OCI-LY7 (cell line): ENCODE measurements around the gene PHKB. TPM values are rescaled to one million over a fixed set of nuclear protein-coding genes. Genes with fewer than 3 reads are reported as not detected.
A peak's percentile ranks its signal among the peaks of the same experiment; 100 is the strongest.

ENCODE experiments used
- BruUV-seq: library from RNA; stranded (reverse); fragments of 400-500 nt; replicated peaks from 2 replicates; lab custom pipeline; 2021; lab: Mats Ljungman, UMichigan
- CTCF ChIA-PET: fragments of 300-600 bp; sonication (Branson Sonifier 250); formaldehyde crosslinking; loops from one replicate; lab custom pipeline; 2022; ENCODE audit warnings: antibody characterized with exemption; ENCODE audit not compliant: unreplicated experiment; lab: Charles Lee
- POLR2A ChIA-PET: fragments of 300-600 bp; sonication (Branson Sonifier 250); formaldehyde crosslinking; loops from one replicate; lab custom pipeline; 2022; ENCODE audit warnings: antibody characterized with exemption; lab: Charles Lee
- DNase-seq: peaks from one replicate; pipeline ENCODE4 v3.0.0-alpha.2; 2015; ENCODE audit warnings: low spot score
- H2AFZ ChIP-seq: fragments of 200-600 bp; sonication (generic), shearing (Covaris generic); 2 replicates; pipeline ENCODE4 v1.6.1; 2014; ENCODE audit warnings: mild to moderate bottlenecking, antibody characterized with exemption, low read length, moderate library complexity
- H3K27ac ChIP-seq: fragments of 200-600 bp; sonication (generic); 2 replicates; pipeline ENCODE4 v1.5.1; 2014; ENCODE audit warnings: mixed run types, low read depth, mild to moderate bottlenecking, moderate library complexity, low read length, inconsistent platforms; ENCODE audit not compliant: poor library complexity, severe bottlenecking
- H3K36me3 ChIP-seq: fragments of 200-600 bp; sonication (generic); 2 replicates; pipeline ENCODE4 v1.6.1; 2014; ENCODE audit warnings: mild to moderate bottlenecking, antibody characterized with exemption, low read length, moderate library complexity, mixed read lengths; ENCODE audit not compliant: insufficient read depth
- H3K4me1 ChIP-seq: fragments of 200-600 bp; sonication (generic); 2 replicates; pipeline ENCODE4 v1.5.1; 2014; ENCODE audit warnings: mild to moderate bottlenecking, low read length; ENCODE audit not compliant: insufficient read depth, poor library complexity, severe bottlenecking
- H3K4me2 ChIP-seq: fragments of 200-600 bp; sonication (generic); 2 replicates; pipeline ENCODE4 v1.6.1; 2014; ENCODE audit warnings: mild to moderate bottlenecking, low read length
- H3K4me3 ChIP-seq: fragments of 200-600 bp; sonication (generic); 2 replicates; pipeline ENCODE4 v1.5.1; 2014; ENCODE audit warnings: mild to moderate bottlenecking, low read depth, low read length; ENCODE audit not compliant: poor library complexity, severe bottlenecking
- H3K79me2 ChIP-seq: fragments of 200-600 bp; sonication (generic); 2 replicates; pipeline ENCODE4 v1.6.1; 2016; ENCODE audit warnings: low read depth, mild to moderate bottlenecking, low read length, moderate library complexity, mixed read lengths; ENCODE audit not compliant: insufficient read depth
- H3K9me2 ChIP-seq: fragments of 200-600 bp; sonication (generic); 2 replicates; pipeline ENCODE4 v1.6.1; 2016; ENCODE audit warnings: mild to moderate bottlenecking, low read length, mixed read lengths; ENCODE audit not compliant: insufficient read depth
- H3K9me3 ChIP-seq: fragments of 200-600 bp; sonication (generic); 2 replicates; pipeline ENCODE4 v1.6.1; 2014; ENCODE audit warnings: mild to moderate bottlenecking, mixed run types, low read length, mixed read lengths
- H4K20me1 ChIP-seq: fragments of 200-600 bp; sonication (generic); 2 replicates; pipeline ENCODE4 v1.6.1; 2014; ENCODE audit warnings: mild to moderate bottlenecking, antibody characterized with exemption, low read length, moderate library complexity, mixed read lengths; ENCODE audit not compliant: insufficient read depth
- CTCF ChIP-seq: fragments of 200-600 bp; sonication (generic); conservative IDR thresholded peaks from 2 replicates; pipeline ENCODE4 v1.5.1; 2014; ENCODE audit warnings: mild to moderate bottlenecking, antibody characterized with exemption, low read length, moderate library complexity, mixed read lengths
- EZH2phosphoT487 ChIP-seq: fragments of 200-600 bp; sonication (generic); IDR thresholded peaks from 2 replicates; pipeline ENCODE4 v1.6.1; 2018; ENCODE audit warnings: low read depth, borderline replicate concordance, mild to moderate bottlenecking, mixed run types, antibody characterized with exemption, low read length, moderate library complexity, mixed read lengths
- intact Hi-C: fragments of 100-400 bp; cut with micrococcal nuclease; formaldehyde crosslinking; loops from one replicate; pipeline ENCODE4 v1.10.0; 2022; ENCODE audit not compliant: unreplicated experiment
- total RNA-seq, 2 experiments: library from RNA; depleted of rRNA in 1 of 2; stranded (reverse); fragments of >200 nt in 1 of 2; shearing (Covaris generic) in 1 of 2; gene quantifications; 2 replicates each; pipeline ENCODE4 v1.2.3, GENCODE V29; 2014 to 2022

The PHKB gene
- total RNA-seq, 2 experiments from 2014 or later = 56.9 to 93.1 TPM

- Histone ChIP-seq H3K9me2 (no peaks in the 10 kb centered on the region), H3K36me3 (peaks cover 14% of the 10 kb centered on the region), H3K4me1 (peaks cover 14% of the 10 kb centered on the region), H3K4me2 (peak overlapping the region; percentile 57), H3K27ac (no peak overlapping the region), H3K9me3 (no peaks in the 10 kb centered on the region), H3K4me3 (no peak overlapping the region), H2AFZ (no peak overlapping the region), H4K20me1 (peaks cover 8% of the 10 kb centered on the region; the same call in 1 of the 2 replicates), H3K79me2 (peaks cover 4% of the 10 kb centered on the region; the same call in 1 of the 2 replicates)
- intact Hi-C loops = loop anchor here (5.0 kb wide), 1 partner anchor 62 kb away; the partner anchor contains the start of genes ITFG1 and PHKB
- no peak for DNase-seq
- CTCF ChIA-PET = no interaction called here
- no TSS peak for BruUV-seq
- POLR2A ChIA-PET = interaction anchor here (0.6 to 1.2 kb wide), 8 partner anchors 13 to 213 kb away, joined by 3 to 6 read pairs (median 4); no protein-coding TSS in a partner anchor
- TF ChIP-seq EZH2phosphoT487 (no peak), CTCF (no peak)
Observed at GRCh38 chr16:47524007-47524405, 62.9 kb downstream of the PHKB start.

- no peak for DNase-seq
- peaks cover 4% of the 10 kb centered on the region; the same call in 1 of the 2 replicates for H3K79me2 ChIP-seq
- ChIA-PET CTCF (interaction anchor here (0.6 kb wide), 1 partner anchor 16 kb away, joined by 3 read pairs; no protein-coding TSS in a partner anchor), POLR2A (interaction anchor here (0.7 to 1.3 kb wide), 7 partner anchors 9 to 461 kb away, joined by 3 to 5 read pairs (median 3); no protein-coding TSS in a partner anchor)
- no TSS peak for BruUV-seq
- H2AFZ ChIP-seq = no peak overlapping the region
- no peak overlapping the region for H3K4me3 ChIP-seq
- no peak overlapping the region for H3K4me2 ChIP-seq
- intact Hi-C loops = no loop called here
- H3K9me3 ChIP-seq = peaks cover 13% of the 10 kb centered on the region; the same call in 1 of the 2 replicates
- peaks cover 42% of the 10 kb centered on the region for H3K36me3 ChIP-seq
- no peak overlapping the region for H3K27ac ChIP-seq
- peaks cover 8% of the 10 kb centered on the region; the same call in 1 of the 2 replicates for H4K20me1 ChIP-seq
- no peak for TF ChIP-seq CTCF
- no peaks in the 10 kb centered on the region for H3K9me2 ChIP-seq
- H3K4me1 ChIP-seq = peaks cover 6% of the 10 kb centered on the region
Observed at GRCh38 chr16:47528431-47528830, 67.3 kb downstream of the PHKB start.

- no peaks in the 10 kb centered on the region for H4K20me1 ChIP-seq
- no peaks in the 10 kb centered on the region for H3K4me1 ChIP-seq
- no peaks in the 10 kb centered on the region for H3K79me2 ChIP-seq
- CTCF ChIA-PET = no interaction called here
- H3K9me2 ChIP-seq = no peaks in the 10 kb centered on the region
- POLR2A ChIA-PET = interaction anchor here (0.9 kb wide), 1 partner anchor 40 kb away, joined by 3 read pairs; no protein-coding TSS in a partner anchor
- H3K9me3 ChIP-seq = peaks cover 13% of the 10 kb centered on the region; the same call in 1 of the 2 replicates
- no peak overlapping the region for H3K27ac ChIP-seq
- no peak for DNase-seq
- TF ChIP-seq EZH2phosphoT487 (no peak), CTCF (no peak)
- H3K36me3 ChIP-seq = peaks cover 68% of the 10 kb centered on the region
- intact Hi-C loops = no loop called here
- no peak overlapping the region for H3K4me3 ChIP-seq
- H2AFZ ChIP-seq = no peak overlapping the region
- BruUV-seq = no TSS peak
- no peak overlapping the region for H3K4me2 ChIP-seq
Observed at GRCh38 chr16:47533744-47534292, 72.7 kb downstream of the PHKB start.
